ENCODE results near the gene SLC35F1.

GRCh38 chr6:118246406-118246805 lies 339.3 kb downstream of the SLC35F1 start:
- TF ChIP-seq EZH2phosphoT487 (IDR thresholded peaks at IDR 0.05; ENCODE audit: insufficient read depth, low read depth) (no peak), EZH2 (IDR thresholded peaks at IDR 0.05; ENCODE audit: insufficient read depth, poor library complexity, severe bottlenecking) (no peak)
